Astrocyte (in vitro differentiated cells and primary cell): ENCODE measurements around the gene COA4. TPM values are rescaled to one million over a fixed set of nuclear protein-coding genes. Genes with fewer than 3 reads are reported as not detected.

Experiments
- DNase-seq: peaks from one replicate; pipeline ENCODE4 v3.0.0-alpha.2; 2010; ENCODE audit warnings: low read depth
- FAIRE-seq: peaks from 2 replicates; lab custom pipeline; 2011; peaks lifted over from hg19 to GRCh38; lab: Jason Lieb, UNC
- H2AFZ ChIP-seq: 2 replicates; pipeline ENCODE4 v1.6.0; 2012; ENCODE audit warnings: low read depth, low read length, inconsistent platforms
- H3K27ac ChIP-seq: 2 replicates; pipeline ENCODE4 v1.5.1; 2011; ENCODE audit warnings: low read depth, low read length, inconsistent platforms
- H3K27me3 ChIP-seq: 2 replicates; pipeline ENCODE4 v1.6.0; 2011; ENCODE audit warnings: low read length, inconsistent platforms; ENCODE audit not compliant: insufficient read depth
- H3K36me3 ChIP-seq: 2 replicates; pipeline ENCODE4 v1.5.1; 2011; ENCODE audit warnings: low read length, inconsistent platforms; ENCODE audit not compliant: insufficient read depth
- H3K4me1 ChIP-seq: 2 replicates; pipeline ENCODE4 v1.5.1; 2011; ENCODE audit warnings: low read length, inconsistent platforms; ENCODE audit not compliant: insufficient read depth
- H3K4me2 ChIP-seq: 2 replicates; pipeline ENCODE4 v1.6.0; 2012; ENCODE audit warnings: low read length, inconsistent platforms
- H3K4me3 ChIP-seq: 2 replicates; pipeline ENCODE4 v1.5.1; 2011; ENCODE audit warnings: low read depth, mild to moderate bottlenecking, low read length, inconsistent platforms; ENCODE audit not compliant: insufficient read depth
- H3K79me2 ChIP-seq: 2 replicates; pipeline ENCODE4 v1.6.0; 2012; ENCODE audit warnings: mild to moderate bottlenecking, low read length, inconsistent platforms; ENCODE audit not compliant: insufficient read depth
- H3K9ac ChIP-seq: 2 replicates; pipeline ENCODE4 v1.6.0; 2012; ENCODE audit warnings: mild to moderate bottlenecking, low read length, inconsistent platforms
- H3K9me3 ChIP-seq: 2 replicates; pipeline ENCODE4 v1.5.1; 2012; ENCODE audit warnings: low read depth, mild to moderate bottlenecking, low read length, inconsistent platforms; ENCODE audit not compliant: insufficient read depth
- H4K20me1 ChIP-seq: 2 replicates; pipeline ENCODE4 v1.6.0; 2012; ENCODE audit warnings: low read length, inconsistent platforms; ENCODE audit not compliant: insufficient read depth
- H3K27ac Mint-ChIP-seq: one replicate; pipeline ENCODE4 v1.8.0; 2021; ENCODE audit warnings: mild to moderate bottlenecking, mixed read lengths; ENCODE audit not compliant: unreplicated experiment
- H3K27me3 Mint-ChIP-seq: one replicate; pipeline ENCODE4 v1.8.0; 2021; ENCODE audit warnings: low read depth, mixed read lengths; ENCODE audit not compliant: unreplicated experiment
- H3K36me3 Mint-ChIP-seq: one replicate; pipeline ENCODE4 v1.8.0; 2021; ENCODE audit warnings: low read depth, mixed read lengths; ENCODE audit not compliant: unreplicated experiment
- H3K4me1 Mint-ChIP-seq: one replicate; pipeline ENCODE4 v1.8.0; 2021; ENCODE audit warnings: low read depth, mixed read lengths; ENCODE audit not compliant: unreplicated experiment
- H3K4me3 Mint-ChIP-seq: one replicate; pipeline ENCODE4 v1.8.0; 2021; ENCODE audit warnings: mild to moderate bottlenecking, moderate library complexity, mixed read lengths; ENCODE audit not compliant: unreplicated experiment
- H3K9me3 Mint-ChIP-seq: one replicate; pipeline ENCODE4 v1.8.0; 2021; ENCODE audit warnings: mild to moderate bottlenecking, mixed read lengths; ENCODE audit not compliant: unreplicated experiment
- CTCF ChIP-seq: IDR thresholded peaks from 2 replicates; pipeline ENCODE4 v1.5.1; 2011; ENCODE audit warnings: low read depth, mild to moderate bottlenecking, inconsistent platforms, low read length, moderate library complexity; ENCODE audit not compliant: insufficient read depth
- EZH2 ChIP-seq: IDR thresholded peaks from 2 replicates; pipeline ENCODE4 v1.6.1; 2012; ENCODE audit warnings: mild to moderate bottlenecking, low read length, inconsistent platforms; ENCODE audit not compliant: insufficient read depth
- total RNA-seq: library from RNA; stranded (reverse); gene quantifications from 2 replicates; pipeline ENCODE4 v1.2.1, GENCODE V29; 2021

COA4 gene
- total RNA-seq, 1 donor from 2014 or later: 59.0 TPM

- peaks cover 12% of the 10 kb centered on the region for H3K4me1 Mint-ChIP-seq
- peaks cover 11% of the 10 kb centered on the region for H3K36me3 Mint-ChIP-seq
- H3K9ac ChIP-seq: no peak overlapping the region
- H3K27me3 ChIP-seq: no peaks in the 10 kb centered on the region
- no peaks in the 10 kb centered on the region for H4K20me1 ChIP-seq
- peaks cover 11% of the 10 kb centered on the region for H3K4me1 ChIP-seq
- H2AFZ ChIP-seq: no peak overlapping the region
- H3K27me3 Mint-ChIP-seq: no peaks in the 10 kb centered on the region
- no peaks in the 10 kb centered on the region for H3K9me3 ChIP-seq
- no peaks in the 10 kb centered on the region for H3K9me3 Mint-ChIP-seq
- TF ChIP-seq CTCF (no peak), EZH2 (no peak)
- FAIRE-seq (no peak), DNase-seq (no peak)
- no peak overlapping the region for H3K4me2 ChIP-seq
- H3K27ac ChIP-seq: no peak overlapping the region
- H3K27ac Mint-ChIP-seq: no peak overlapping the region
- no peaks in the 10 kb centered on the region for H3K79me2 ChIP-seq
- no peak overlapping the region for H3K4me3 Mint-ChIP-seq
- peaks cover 4% of the 10 kb centered on the region for H3K36me3 ChIP-seq
- H3K4me3 ChIP-seq: no peak overlapping the region
These were observed 13.7 kb downstream of the COA4 start for GRCh38 chr11:73862986-73863385.

GRCh38 chr11:73860202-73860601, 16.4 kb downstream of the COA4 start:
- H3K27ac ChIP-seq: no peak overlapping the region
- H4K20me1 ChIP-seq: no peaks in the 10 kb centered on the region
- H3K36me3 ChIP-seq: peaks cover 4% of the 10 kb centered on the region
- DNase-seq (no peak), FAIRE-seq (no peak)
- TF ChIP-seq EZH2 (no peak), CTCF (no peak)
- Mint-ChIP-seq H3K36me3 (peaks cover 11% of the 10 kb centered on the region), H3K9me3 (no peaks in the 10 kb centered on the region), H3K27ac (no peak overlapping the region), H3K4me3 (no peak overlapping the region), H3K4me1 (peaks cover 3% of the 10 kb centered on the region), H3K27me3 (no peaks in the 10 kb centered on the region)
- no peak overlapping the region for H2AFZ ChIP-seq
- no peaks in the 10 kb centered on the region for H3K9me3 ChIP-seq
- no peaks in the 10 kb centered on the region for H3K27me3 ChIP-seq
- no peak overlapping the region for H3K9ac ChIP-seq
- no peaks in the 10 kb centered on the region for H3K79me2 ChIP-seq
- H3K4me3 ChIP-seq: no peak overlapping the region
- H3K4me2 ChIP-seq: no peak overlapping the region
- no peaks in the 10 kb centered on the region for H3K4me1 ChIP-seq

GRCh38 chr11:73859671-73860070, 17.0 kb downstream of the COA4 start:
- FAIRE-seq (no peak), DNase-seq (no peak)
- no peaks in the 10 kb centered on the region for H3K9me3 Mint-ChIP-seq
- peaks cover 11% of the 10 kb centered on the region for H3K36me3 Mint-ChIP-seq
- Histone ChIP-seq H3K9ac (no peak overlapping the region), H3K4me3 (no peak overlapping the region), H4K20me1 (no peaks in the 10 kb centered on the region), H2AFZ (no peak overlapping the region), H3K36me3 (peaks cover 4% of the 10 kb centered on the region), H3K4me1 (no peaks in the 10 kb centered on the region), H3K4me2 (no peak overlapping the region), H3K79me2 (no peaks in the 10 kb centered on the region), H3K9me3 (no peaks in the 10 kb centered on the region), H3K27me3 (no peaks in the 10 kb centered on the region), H3K27ac (no peak overlapping the region)
- no peak overlapping the region for H3K4me3 Mint-ChIP-seq
- no peaks in the 10 kb centered on the region for H3K27me3 Mint-ChIP-seq
- no peak for TF ChIP-seq CTCF
- TF ChIP-seq EZH2: no peak
- H3K4me1 Mint-ChIP-seq: peaks cover 3% of the 10 kb centered on the region
- H3K27ac Mint-ChIP-seq: no peak overlapping the region
